ENCODE measurements around the gene CLCN3. TPM values are rescaled to one million over a fixed set of nuclear protein-coding genes. Genes with fewer than 3 reads are reported as not detected.

CLCN3 gene
- total and polyA plus RNA-seq, 9 of the 15 experiments (the other 6 are each of a cell fraction or from before 2014, with no cell fraction given), result 12.7 to 60.6 (median 38.5) TPM

- TF ChIP-seq ZNF133 (CRISPR knock-in tag; IDR thresholded peaks at IDR 0.05) (no peak), CBFB (CRISPR knock-in tag; IDR thresholded peaks at IDR 0.05) (no peak), ZKSCAN3 (CRISPR knock-in tag; IDR thresholded peaks at IDR 0.05) (no peak), ELF2 (CRISPR knock-in tag; IDR thresholded peaks at IDR 0.05) (no peak), CREM (IDR thresholded peaks at IDR 0.05; ENCODE audit: low read depth) (peak; percentile 99), EP400 (IDR thresholded peaks at IDR 0.05) (peak; percentile 88), TAL1 (IDR thresholded peaks at IDR 0.05) (no peak), TCFL5 (CRISPR knock-in tag; conservative IDR thresholded peaks at IDR 0.05) (no peak), HMGXB4 (CRISPR knock-in tag; IDR thresholded peaks at IDR 0.05) (no peak; the same call in 1 of the 2 replicates), ZBTB43 (CRISPR knock-in tag; IDR thresholded peaks at IDR 0.05) (peak; percentile 75; the same call in 1 of the 2 replicates), TFE3 (CRISPR knock-in tag; IDR thresholded peaks at IDR 0.05) (no peak), ZNF143 (CRISPR knock-in tag; IDR thresholded peaks at IDR 0.05) (no peak), VEZF1 (CRISPR knock-in tag; IDR thresholded peaks at IDR 0.05) (peak; percentile 80), POLR2AphosphoS2 (IDR thresholded peaks at IDR 0.05; ENCODE audit: low read length) (peak; percentile 69; the same call in 1 of the 2 replicates), SMARCA5 (IDR thresholded peaks at IDR 0.05) (no peak), YBX1 (IDR thresholded peaks at IDR 0.05) (no peak), FOXP1 (CRISPR knock-in tag; IDR thresholded peaks at IDR 0.05) (no peak), ZNF76 (CRISPR knock-in tag; IDR thresholded peaks at IDR 0.05; ENCODE audit: borderline replicate concordance) (no peak), BHLHE40 (IDR thresholded peaks at IDR 0.05; ENCODE audit: low read length) (peak; percentile 44), ZBTB8A (IDR thresholded peaks at IDR 0.05; ENCODE audit: partially characterized antibody) (no peak), MIER1 (IDR thresholded peaks at IDR 0.05; ENCODE audit: low read depth) (0 out of 2 replicates have a peak, but pooled peaks have one; percentile 35), HIVEP1 (CRISPR knock-in tag; IDR thresholded peaks at IDR 0.05) (no peak), PTBP1 (IDR thresholded peaks at IDR 0.05; ENCODE audit: low read depth, low read length) (no peak), SMARCC2 (IDR thresholded peaks at IDR 0.05; ENCODE audit: low read depth) (no peak; the same call in 1 of the 2 replicates), STAT5B (CRISPR knock-in tag; IDR thresholded peaks at IDR 0.05) (no peak)
Observed at GRCh38 chr4:169611991-169612870, 8.1 kb upstream of the CLCN3 start, which contains the start of gene NEK1 (continued).

Measured in K562 (cell line).